Stimulated activated CD8-positive, alpha-beta memory T cell treated with anti-CD3 and anti-CD28 coated beads, Interleukin-2, amount 100 ng/mL, for 1 hour (primary cell): Measurements from ENCODE around the gene S100A12.

Experiments used
- DNase-seq, 2 donors: peaks; one replicate each; pipeline ENCODE4 v3.0.0-alpha.2; 2020; ENCODE audit warnings: low read depth in 2 of 2

S100A12 gene

GRCh38 chr1:153336650-153337049 lies 38.8 kb downstream of the S100A12 start:
- no peak for DNase-seq

- DNase-seq: no peak
Measured at GRCh38 chr1:153333902-153334301, 41.5 kb downstream of the S100A12 start.

- DNase-seq: no peak
Measured at GRCh38 chr1:153324912-153325311, 50.5 kb downstream of the S100A12 start.
